GM21367 (cell line): ENCODE measurements around the gene PTPRR.

Source experiments
- ATAC-seq: cut with Tn5 transposase; IDR thresholded peaks from one replicate; pipeline ENCODE4 v1.9.1; 2021; ENCODE audit not compliant: unreplicated experiment

The PTPRR gene, protein sequence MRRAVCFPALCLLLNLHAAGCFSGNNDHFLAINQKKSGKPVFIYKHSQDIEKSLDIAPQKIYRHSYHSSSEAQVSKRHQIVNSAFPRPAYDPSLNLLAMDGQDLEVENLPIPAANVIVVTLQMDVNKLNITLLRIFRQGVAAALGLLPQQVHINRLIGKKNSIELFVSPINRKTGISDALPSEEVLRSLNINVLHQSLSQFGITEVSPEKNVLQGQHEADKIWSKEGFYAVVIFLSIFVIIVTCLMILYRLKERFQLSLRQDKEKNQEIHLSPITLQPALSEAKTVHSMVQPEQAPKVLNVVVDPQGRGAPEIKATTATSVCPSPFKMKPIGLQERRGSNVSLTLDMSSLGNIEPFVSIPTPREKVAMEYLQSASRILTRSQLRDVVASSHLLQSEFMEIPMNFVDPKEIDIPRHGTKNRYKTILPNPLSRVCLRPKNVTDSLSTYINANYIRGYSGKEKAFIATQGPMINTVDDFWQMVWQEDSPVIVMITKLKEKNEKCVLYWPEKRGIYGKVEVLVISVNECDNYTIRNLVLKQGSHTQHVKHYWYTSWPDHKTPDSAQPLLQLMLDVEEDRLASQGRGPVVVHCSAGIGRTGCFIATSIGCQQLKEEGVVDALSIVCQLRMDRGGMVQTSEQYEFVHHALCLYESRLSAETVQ

DNA sequence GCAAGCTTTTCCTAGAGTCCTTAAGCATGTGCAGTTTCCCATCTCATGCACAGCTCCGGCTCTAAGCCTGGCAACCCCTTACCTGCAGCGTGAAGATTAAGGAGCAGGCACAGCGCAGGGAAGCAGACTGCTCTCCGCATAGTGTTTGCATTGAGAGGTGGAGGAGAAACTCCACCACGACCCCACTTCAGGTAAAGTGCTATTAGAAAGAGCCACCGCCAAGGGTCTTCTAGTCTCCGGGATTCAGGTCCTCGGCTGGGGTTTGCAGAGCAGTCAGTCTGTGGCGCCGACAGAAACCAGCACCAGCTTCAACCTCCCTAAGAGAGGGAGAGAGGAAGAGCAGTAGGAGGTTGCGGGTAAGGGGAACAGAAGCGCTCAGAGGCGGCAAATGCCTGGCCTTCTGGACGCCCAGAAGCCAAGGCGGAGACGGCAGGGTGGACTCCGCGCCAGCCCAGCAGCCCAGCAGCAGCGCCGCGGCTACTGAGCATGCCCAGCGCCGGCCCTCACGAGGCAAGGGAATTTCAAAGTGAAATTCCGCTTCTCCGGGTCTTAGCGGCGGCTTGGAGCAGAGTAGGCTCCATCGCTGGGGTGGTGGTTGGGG lies at the start of gene PTPRR:
Gene PTPRR (minus strand): TSS at position 488 of the 601 bp plus-strand sequence. CDS start 348 bp downstream, at position 140.
- no peak for ATAC-seq

DNA sequence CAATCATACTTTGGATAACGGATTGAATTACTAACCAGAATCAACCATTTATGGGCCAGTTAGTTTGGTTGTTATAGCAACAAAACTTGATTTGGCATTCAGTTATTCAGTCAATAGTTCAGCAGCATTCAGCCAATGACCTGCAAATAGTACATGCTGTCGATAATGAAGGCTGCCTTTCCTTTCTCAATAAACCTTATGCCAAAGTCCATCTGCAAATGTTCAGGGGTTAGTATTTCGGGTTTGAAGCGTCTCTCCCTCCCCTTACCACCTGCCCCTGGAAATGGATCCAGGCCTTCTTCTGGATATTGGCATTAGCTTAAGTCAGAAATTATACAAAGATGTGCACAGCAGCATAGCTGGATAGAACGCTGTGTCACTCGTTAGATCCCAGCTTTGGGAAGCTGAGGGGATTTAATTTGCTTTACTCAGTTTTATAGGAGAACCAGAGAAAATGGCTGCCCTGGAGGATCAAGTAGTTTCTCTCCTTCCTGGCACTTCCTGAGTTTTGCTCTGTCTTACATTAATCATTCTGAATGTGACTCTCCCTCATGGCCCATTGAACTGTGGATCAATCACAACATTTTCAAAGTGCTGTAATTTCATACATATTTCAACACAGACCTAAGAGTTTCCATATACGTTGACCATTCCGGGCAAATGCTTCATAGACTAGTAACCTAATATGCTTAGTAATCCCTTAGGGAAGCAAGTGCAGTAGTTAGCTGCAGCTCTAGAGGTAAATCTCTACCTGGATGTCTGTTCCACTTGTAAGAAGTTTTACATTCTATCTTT lies 46.7 kb upstream of the PTPRR start:
- no peak for ATAC-seq

DNA sequence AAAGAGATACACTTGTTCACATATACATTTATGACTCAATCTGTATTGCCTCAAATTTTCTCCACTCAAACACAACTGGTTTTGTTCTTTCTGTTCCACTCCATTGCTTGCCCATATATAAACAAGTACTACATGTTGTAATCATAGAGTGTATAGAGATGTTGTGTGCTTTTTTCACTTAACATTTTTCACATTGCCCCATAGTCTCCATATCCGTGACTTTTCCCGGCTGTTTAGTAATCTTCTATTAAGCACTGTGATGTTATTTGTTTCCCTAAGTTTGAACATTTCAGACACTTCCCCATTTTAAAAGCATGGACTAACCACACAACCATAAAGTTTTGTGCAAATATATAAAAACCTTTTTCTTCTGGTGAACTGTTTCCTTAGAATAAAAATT lies 45.5 kb upstream of the PTPRR start:
- ATAC-seq = no peak

DNA sequence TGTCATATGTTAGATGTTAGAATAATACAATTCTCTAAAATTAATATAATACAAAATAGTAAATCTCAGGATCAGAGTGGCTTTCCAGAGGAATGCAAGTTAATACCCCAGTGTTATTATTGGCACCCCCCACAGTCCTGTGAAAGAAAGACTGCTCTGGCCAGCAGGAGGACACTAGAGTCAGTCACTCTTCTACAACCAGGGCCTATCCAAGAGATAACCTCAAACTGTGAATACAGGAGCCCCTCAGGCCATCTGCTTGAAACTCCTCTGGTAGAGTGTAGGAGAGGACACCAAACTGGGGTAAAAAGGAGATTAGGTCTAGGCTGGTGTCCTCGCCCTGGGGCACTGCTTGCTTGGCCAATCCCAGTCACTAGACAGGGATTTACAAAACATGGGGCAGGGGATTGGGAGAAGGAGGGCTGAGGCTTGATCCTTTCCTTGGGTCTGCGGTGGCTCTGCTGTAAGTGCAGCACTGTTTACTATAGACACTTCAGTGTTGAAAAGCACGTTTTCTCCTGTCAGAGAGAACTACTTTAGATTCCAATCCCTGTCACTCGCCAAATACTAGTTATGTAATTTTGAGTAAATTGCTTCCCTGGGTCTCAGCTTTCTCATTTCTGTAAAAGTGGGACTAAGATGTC lies 44.5 kb upstream of the PTPRR start:
- ATAC-seq = no peak

DNA sequence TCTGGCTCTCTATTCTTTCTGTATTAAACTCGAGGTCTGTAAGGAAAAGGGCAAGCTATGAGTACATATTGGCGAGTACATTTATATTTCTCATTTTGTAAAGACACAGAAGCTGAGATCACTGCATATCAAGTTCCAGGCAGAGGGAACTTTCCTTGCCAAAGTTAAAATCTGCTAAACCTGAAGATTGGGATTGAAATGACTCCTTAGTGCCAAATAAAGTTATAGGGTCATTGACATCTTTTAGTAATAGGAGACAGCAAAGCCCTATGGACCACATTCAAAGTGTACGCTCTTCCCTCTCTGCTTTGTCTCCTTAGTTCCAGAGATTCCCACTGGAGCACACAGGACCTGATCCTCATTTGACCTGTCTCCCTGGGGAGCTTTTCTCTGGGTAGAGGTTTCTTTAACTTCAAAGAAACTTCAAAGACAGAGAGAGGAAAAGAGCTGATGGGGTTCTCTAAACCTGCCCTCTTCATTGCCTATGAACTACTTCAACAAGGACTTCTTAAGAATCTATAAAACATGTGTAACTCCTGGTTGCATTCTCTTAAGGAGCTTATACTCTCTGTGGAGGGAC lies 42.6 kb upstream of the PTPRR start:
- no peak for ATAC-seq

DNA sequence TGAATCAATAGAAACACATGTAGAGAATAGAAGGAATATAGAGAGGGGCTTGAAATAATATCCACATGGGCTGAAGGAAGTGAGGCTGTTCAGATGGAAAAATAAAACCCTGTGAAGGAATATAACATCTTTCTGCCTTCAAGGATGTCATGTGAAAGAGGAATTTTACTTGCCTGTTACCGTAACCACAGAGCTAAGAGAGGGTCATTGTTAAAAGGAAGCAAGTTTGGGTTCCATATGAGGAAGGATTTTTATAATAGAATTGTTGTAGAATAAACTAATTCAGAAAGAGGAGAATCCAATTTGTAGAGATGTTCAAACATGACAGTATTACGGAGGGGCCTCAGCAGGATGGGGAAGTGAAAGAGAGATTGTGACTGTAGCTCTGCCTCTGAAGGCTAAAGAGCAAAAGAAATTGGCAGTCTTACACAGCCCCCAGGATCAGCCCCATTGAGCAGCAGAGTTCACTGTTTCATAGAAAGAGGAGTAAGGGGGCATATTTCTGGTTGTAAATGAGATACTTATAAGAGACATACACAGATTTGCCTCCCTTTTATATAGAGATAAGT lies 41.8 kb upstream of the PTPRR start:
- peak; percentile 69 for ATAC-seq

DNA sequence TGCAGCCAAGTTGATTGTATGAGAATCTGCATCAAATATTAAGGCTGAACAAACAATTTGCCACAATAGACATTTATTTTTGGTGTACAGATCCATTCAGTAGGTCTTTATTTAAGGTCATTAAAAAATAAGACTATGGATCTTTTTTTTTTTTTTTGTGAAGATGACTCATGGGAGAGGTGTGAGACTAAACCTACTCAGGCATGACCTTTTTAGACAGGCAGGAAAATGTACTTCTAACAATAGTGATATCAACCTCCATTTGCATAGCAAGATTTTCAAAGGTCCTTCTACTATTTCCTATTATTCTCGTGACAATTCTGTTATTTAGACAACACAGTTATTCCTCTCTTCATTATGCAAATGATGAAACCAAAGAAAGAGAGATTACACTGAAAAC lies 39.9 kb upstream of the PTPRR start:
- ATAC-seq = no peak

DNA sequence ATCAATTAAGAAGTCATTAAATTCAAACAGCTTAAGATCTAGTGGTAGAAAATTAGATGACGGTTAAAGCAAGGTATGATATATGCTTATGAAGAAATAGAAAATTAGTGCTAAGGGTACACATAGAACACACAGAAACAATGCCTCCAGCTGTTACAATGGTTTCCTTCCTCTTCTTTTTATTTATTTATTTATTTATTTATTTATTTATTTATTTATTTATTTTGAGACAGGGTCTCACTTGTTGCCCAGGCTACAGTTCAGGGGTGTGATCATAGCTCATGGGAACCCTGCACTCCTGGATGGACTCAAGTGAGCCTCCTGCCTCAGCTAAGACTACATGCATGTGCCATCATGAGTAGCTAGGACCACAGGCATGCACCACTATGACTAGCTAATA lies 34.9 kb upstream of the PTPRR start:
- ATAC-seq = no peak

DNA sequence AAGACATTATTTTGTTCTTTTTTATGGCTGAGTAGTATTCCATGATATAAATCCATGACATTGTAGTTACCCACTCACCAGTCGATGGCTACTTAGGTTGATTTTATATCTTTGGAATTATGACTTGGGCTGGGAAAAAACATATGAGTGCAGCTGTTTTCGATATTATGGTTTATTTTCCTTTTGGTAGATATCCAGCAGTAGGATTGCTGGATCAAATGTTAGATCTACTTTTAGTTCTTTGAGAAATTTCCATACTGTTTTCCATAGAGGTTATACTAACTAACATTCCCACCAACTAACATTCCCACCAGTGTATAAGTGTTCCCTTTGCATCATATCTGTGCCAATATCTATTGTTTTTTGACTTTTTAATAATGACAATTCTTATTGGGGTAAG lies 29.9 kb upstream of the PTPRR start:
- no peak for ATAC-seq

DNA sequence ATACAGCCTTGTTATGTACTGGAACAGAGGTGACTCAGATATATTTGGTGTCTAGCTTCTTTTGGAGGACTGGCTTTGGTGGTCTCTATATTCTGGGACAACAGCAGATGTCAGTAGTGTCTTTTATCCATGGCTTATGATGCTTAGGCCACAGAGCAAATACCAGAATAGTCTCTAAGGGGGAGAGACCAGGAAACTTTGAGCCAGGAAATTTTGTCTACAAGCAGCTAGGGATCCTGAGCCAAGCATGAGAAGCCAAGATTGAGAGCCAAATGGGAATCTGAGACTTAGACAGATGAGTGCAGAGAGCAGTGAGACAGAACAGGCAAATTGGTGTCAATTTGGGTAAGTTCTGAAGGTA lies 28.4 kb upstream of the PTPRR start:
- ATAC-seq = no peak

DNA sequence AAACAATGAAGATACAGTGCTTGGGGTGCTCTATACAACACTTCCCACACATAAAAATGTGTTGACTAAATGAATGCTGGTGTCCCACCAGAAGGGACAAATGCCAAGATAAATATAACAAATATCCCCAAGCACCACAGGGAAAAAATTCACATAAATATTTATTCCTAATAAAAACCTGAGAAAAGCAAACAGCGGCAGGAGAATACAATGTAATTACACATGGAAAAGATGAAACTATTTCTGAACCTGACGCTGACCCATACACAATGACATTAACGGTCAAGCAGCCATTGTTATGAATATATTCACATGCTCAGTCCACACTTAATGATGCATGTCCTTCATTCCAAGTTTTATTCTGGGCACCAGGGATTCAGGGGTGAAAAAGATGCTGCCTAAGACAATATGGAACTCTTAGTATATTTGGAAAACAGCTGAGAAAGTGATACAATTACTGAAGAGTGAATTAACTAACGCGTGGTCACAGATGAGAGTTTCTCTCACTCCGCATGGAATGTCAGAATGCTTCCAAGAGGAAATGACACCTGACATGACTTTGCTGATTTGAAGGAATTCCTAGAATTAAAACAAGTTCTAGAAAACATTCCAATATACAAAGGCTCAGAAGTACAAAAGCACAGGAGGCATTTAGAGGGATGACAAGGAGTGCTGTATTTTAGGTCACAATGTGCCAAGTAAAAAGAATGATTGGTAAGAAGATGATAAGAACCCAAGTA lies 27.9 kb upstream of the PTPRR start:
- no peak for ATAC-seq

DNA sequence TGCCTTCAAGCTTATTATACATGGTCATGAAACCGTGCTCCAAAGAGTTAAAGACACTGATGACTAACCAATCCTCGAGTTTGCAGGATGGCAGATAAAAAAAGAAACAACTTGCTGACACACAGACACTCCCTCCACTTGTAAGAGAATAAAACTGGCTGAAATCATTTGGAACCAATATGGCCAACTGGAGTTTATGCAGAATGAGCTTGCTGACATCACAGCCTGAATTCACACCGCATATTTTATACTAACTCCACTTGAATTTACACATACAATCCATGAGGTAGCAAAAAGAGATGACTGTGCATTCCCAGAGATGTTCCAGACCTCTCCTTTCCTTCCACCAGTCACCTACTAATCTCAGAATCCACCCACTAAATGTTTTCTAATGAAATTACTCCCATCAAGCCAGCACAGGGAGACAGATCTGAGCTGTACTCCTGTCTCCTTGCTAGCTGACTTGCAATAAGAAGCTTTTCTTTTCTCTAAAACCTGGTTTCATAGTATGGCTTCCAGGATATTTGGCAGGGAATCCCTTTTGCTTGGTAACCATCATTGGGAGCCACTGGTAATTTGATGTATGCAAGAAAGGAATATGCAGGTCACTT lies 15.8 kb upstream of the PTPRR start:
- no peak for ATAC-seq

DNA sequence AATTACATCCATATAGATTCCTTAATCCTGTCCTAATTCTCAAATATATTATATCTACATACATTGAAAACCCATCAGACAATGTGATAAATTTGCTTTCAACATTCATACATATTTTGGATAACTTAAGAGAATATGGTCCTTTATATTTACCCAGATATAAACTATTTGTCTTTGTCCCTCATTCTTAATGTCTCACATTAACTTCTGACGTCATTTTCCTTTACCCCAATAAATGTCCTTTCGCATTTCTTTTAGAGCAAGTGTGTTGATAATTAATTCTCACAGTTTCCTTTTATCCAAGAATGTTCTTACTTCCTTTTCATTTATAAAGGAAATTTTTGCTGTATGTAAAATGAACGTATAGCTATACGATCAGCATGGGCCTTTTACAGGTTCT lies 12.6 kb upstream of the PTPRR start:
- ATAC-seq = no peak

DNA sequence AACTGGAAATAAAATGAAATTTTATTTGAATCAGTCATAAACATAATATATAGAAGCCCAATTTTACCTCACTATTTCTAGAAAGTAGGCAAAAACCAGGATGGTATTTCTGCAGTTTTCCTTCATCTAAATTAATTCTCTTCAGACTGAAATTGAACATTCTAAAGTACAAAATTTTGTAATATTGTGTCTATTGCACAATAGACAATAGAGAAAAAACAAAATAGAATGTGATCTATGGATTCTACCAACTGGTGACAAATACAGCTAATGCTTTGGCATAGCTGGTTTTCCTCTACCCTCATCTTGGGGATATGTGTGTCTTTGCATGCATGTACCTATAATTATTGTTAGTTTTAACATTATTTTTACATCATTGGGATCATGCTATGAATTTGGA lies 8.5 kb upstream of the PTPRR start:
- no peak for ATAC-seq

DNA sequence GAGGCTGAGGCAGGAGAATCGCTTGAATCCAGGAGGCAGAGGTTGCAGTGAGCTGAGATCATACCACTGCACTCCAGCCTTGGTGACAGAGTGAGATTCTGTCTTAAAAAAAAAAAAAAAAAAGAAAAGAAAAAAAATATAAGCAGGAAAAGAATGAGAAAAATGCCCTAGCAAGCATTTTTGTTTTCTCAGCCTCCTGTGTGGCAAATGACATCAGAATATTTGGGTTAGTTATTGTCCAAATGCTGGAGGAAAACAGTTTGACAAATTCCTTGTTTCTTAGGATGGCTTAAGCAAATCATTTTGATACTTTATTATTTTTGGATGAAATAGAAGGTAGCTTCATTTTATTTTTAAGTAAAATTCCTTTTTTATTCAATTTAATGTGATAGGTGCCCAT lies 7.5 kb upstream of the PTPRR start:
- no peak for ATAC-seq

DNA sequence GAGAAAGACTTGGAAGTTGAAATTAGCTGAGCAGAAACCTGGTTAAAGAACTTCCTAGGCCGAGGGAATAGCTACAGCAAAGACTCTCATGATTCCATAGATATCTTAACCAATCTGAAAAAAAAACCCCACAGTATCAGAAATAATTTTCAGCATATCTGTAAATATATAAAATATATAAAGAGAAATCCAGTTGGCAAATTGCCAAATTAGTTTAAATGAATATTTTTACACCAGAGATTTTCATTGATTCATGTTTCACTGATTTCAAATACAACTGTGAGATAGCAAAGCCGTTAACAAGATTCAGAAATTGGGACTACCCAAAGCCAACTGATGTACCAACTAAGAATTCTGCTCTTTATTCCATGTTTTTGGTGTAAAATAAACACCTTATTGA lies 6.8 kb upstream of the PTPRR start:
- no peak for ATAC-seq

DNA sequence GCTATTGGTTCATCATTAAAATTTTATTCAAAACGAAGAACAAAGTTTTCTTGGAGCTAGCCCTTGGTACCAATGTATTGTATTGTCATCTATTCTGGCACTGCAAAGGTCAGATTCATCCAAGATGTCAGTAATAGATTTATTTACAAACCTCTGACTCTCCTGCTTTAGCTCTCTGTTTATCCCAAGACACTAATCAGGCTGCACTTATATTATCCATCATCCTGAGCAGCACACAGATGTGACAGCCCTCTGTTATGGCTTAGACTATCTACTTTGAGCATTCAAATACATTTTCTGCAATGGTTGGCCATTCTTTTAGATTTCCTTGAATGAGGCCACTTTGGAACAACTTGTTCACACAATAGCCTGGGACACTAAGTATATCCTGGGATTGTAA lies 5.0 kb upstream of the PTPRR start:
- ATAC-seq = no peak

DNA sequence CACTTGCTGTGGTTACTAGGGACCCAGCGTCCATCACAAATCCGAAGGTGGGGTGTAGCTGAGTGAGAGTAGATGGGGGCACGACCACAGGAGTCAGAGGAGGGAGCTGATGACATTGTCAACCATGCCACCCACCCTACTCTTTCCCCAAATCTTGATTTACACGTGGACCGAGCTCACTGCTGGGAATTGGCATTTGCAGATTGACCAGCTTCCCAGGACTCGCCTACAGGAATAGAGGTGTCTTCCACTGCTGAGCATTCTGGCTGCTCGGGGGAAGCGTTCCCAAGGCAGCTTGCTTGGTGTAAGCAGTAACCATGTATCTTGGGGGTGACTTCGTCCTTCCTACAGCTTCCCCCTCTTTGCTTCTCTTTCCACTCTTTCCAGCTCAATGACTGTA lies 353 bp upstream of the PTPRR start:
- no peak for ATAC-seq

DNA sequence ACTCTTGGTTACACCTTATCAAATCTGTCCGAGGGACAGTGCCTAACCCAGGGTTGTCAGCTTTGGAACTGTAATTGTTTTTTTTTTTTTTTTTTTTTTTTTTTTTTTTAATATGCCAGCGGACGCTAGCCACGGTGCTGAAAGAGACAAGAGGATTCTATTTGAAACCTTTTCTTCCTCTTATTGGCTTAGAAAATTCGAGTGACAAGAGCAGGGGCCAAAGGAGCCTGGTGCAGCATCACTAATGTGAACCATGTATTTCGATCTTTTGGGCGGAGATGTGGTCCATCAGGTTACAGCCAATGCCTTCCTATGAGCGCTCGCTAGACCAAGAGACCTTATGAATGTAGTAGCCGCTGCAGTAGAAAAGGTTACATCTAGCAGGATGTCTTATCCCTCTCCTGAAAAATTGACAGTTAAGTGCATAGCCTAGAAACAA lies 922 bp downstream of the PTPRR start:
- ATAC-seq = no peak
